Astrocyte of the spinal cord (primary cell): ENCODE data around the gene ZCCHC13.
A peak's percentile ranks its signal among the peaks of the same experiment; 100 is the strongest.

ENCODE experiments used
- DNase-seq: peaks from one replicate; pipeline ENCODE4 v3.0.0; 2011; ENCODE audit warnings: low read depth, low spot score
- H3K4me3 ChIP-seq: 2 replicates; pipeline ENCODE4 v1.5.1; 2011; ENCODE audit warnings: low read depth, mild to moderate bottlenecking, low read length, moderate library complexity
- in situ Hi-C: cut with HindIII; loops from 2 replicates; pipeline ENCODE4 v1.10.0; 2017; ENCODE audit warnings: low sequenced_read_pairs
- TF ChIP-seq, protein P1 (sequence below): IDR thresholded peaks from 2 replicates; pipeline ENCODE4 v1.5.1; 2012; ENCODE audit warnings: low read depth, mild to moderate bottlenecking, low read length, inconsistent platforms

The ZCCHC13 gene

GRCh38 chrX:74343343-74344279, 39.6 kb downstream of the ZCCHC13 start:
- in situ Hi-C loops: no loop called here
- DNase-seq: peak; percentile 96
- no peak overlapping the region for H3K4me3 ChIP-seq
- TF ChIP-seq, protein P1, sequence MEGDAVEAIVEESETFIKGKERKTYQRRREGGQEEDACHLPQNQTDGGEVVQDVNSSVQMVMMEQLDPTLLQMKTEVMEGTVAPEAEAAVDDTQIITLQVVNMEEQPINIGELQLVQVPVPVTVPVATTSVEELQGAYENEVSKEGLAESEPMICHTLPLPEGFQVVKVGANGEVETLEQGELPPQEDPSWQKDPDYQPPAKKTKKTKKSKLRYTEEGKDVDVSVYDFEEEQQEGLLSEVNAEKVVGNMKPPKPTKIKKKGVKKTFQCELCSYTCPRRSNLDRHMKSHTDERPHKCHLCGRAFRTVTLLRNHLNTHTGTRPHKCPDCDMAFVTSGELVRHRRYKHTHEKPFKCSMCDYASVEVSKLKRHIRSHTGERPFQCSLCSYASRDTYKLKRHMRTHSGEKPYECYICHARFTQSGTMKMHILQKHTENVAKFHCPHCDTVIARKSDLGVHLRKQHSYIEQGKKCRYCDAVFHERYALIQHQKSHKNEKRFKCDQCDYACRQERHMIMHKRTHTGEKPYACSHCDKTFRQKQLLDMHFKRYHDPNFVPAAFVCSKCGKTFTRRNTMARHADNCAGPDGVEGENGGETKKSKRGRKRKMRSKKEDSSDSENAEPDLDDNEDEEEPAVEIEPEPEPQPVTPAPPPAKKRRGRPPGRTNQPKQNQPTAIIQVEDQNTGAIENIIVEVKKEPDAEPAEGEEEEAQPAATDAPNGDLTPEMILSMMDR: peak; percentile 50

- TF ChIP-seq, protein P1: no peak
- in situ Hi-C loops: no loop called here
- DNase-seq: no peak
- no peak overlapping the region for H3K4me3 ChIP-seq
Measured at GRCh38 chrX:74344280-74344622, 40.3 kb downstream of the ZCCHC13 start.

DNA sequence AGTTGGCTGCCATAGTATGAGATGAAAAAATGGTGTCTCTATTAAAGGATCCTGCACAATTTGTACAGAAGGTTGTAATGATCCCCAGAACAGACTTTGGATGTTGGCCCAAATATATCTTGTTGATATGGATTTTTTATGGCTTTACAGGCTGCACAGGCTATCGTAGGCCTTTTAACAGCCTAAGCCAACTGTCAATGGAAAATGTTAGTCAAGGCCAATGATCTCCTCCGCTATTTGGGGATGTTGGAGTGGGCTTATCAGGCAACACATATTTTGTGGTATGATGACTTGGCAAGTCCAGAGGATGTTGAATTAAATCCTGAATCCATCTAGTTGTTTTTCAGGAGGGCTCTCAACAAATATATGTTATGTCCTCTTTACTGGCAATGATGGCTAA, 42.1 kb downstream of the ZCCHC13 start:
- no peak for DNase-seq
- TF ChIP-seq, protein P1: no peak
- in situ Hi-C loops: no loop called here
- H3K4me3 ChIP-seq: no peak overlapping the region

DNA sequence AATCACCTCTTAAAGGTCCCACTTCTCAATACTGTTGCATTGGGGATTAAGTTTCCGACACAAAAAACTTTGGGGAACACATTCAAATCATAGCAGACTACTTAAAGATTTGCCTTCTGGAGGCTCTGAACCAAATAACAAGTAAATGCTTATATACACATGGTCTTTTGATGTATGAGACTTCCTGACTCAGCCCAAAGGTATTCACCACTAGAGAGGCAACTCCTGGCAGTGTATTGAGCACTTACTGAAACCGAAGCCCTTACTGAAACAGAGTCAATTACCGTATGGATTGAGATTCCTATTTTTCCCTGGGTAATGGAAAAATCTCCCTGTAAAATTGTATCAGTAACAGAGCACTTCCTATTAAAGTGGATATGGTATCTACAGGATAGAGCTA, 45.4 kb downstream of the ZCCHC13 start:
- TF ChIP-seq, protein P1: no peak
- in situ Hi-C loops: no loop called here
- peak; percentile 77 for DNase-seq

GRCh38 chrX:74351760-74352159, 47.8 kb downstream of the ZCCHC13 start:
- TF ChIP-seq, protein P1: no peak
- DNase-seq: no peak
- H3K4me3 ChIP-seq: no peak overlapping the region
- in situ Hi-C loops: no loop called here

More for the DNA sequence above, 45.4 kb downstream of the ZCCHC13 start:
- no peak overlapping the region for H3K4me3 ChIP-seq

DNA sequence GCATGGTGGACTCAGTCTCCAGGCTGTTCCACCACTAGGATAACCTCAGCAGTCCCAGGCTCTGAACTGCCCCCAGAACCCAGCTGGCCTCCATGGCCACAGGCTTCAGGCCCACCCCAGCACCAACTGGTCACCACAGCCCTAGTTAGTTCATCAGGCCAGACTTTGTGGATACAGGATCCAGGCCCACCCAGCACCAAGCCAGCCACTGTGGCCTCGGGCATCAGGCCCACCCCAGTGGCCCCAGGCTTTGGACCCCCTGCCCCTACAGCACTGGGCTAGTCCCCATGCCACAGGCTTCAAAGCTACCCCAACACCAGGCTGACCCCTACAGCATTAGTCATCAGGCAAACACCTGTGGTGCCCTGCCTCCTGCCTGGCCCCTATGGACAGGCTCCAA, 50.0 kb downstream of the ZCCHC13 start:
- in situ Hi-C loops: no loop called here
- TF ChIP-seq, protein P1: no peak

More for the DNA sequence above, 50.0 kb downstream of the ZCCHC13 start:
- no peak overlapping the region for H3K4me3 ChIP-seq
- no peak for DNase-seq
